HG03280 (cell line): ENCODE data around the gene ARGLU1.

Experiments
- ATAC-seq: cut with Tn5 transposase; IDR thresholded peaks from one replicate; pipeline ENCODE4 v1.9.1; 2021; ENCODE audit warnings: mild to moderate bottlenecking, moderate library complexity; ENCODE audit not compliant: unreplicated experiment

ARGLU1 gene

DNA sequence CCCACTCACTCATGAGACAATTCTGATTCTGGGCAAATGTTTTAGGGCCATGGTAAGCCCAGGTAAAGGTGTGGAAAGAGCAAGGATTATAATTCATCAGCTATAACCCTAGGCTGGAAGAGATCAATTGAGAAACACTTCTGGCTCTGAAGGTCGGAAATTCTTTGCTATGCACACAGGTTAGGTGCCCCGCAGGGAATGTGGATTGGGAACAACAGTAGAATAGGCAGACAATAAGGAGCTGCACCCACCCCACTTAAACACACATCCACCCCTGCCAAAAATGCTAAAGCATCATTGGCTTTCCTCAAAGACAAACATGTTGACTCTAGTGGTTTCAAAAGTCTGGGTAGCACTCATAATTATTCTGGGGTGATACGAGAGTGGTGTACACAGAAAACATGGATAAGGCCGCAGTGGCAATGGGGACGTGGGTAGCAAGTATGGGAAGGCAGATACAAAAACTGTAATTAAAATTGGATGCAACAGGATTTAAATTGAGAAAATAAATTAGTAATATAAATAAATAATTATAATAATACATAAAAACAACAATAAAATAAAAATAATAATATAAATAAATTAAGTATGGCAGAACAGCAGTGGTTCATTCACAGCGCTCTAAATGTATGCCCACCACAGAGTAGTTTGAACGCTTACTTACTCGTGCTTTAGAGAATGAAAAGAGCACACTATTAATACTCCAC is 41.0 kb downstream of the ARGLU1 start:
- ATAC-seq: no peak

DNA sequence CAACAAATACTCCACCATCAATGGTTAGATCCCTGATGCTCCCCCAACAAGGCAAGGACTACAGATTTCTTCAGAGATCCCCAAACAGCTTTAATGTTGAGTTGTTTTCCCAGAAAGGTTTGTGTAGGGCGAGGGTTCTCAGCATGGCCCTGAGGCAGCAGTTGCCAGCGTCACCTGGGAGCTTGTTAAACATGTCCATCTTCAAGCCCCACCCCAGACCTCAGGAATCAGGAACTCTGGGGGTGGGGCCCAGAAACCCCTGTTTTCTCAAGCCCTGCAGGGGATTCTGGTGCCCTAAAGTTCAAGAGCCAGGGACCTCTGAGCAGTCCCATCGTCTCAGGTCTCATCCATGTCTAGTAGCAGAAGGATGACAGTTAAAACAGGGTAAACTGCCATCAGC is 42.1 kb downstream of the ARGLU1 start:
- no peak for ATAC-seq

DNA sequence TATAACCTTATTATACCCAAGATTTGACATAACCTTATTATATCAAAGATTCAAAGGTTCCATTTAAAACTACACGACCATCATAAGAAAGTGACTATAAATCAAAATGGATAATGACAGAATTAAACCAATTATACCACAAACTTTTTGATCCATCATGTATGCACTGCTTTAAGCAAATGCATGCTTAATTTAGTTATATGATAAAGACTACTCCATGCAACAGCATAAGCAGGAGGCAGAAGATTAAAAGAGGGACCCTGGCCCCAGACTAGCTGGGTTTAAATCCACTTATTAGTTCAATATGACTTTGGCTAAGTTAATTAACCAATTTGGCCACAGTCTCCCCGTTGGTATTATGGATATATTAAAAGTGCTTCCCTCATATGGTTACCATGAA is 43.8 kb downstream of the ARGLU1 start:
- ATAC-seq: no peak

DNA sequence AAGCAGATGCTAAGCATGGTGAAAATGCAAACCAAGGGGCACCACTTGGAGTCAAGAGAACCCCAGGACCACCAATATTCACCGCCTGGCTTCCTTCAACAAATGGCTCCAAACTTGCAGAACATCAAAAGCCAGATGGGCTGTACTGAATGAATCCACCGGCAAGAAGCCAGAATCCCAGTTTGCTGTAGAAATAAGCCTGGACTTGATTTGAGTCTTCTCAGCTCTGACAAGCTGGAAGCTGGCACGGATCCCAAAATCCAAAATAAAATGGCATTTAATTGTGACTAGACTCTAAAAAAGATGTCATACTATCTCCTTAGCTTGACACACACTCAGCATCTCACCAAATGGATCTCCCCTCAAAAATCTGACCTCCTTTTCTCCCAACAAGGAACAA is 44.4 kb downstream of the ARGLU1 start:
- ATAC-seq: no peak

DNA sequence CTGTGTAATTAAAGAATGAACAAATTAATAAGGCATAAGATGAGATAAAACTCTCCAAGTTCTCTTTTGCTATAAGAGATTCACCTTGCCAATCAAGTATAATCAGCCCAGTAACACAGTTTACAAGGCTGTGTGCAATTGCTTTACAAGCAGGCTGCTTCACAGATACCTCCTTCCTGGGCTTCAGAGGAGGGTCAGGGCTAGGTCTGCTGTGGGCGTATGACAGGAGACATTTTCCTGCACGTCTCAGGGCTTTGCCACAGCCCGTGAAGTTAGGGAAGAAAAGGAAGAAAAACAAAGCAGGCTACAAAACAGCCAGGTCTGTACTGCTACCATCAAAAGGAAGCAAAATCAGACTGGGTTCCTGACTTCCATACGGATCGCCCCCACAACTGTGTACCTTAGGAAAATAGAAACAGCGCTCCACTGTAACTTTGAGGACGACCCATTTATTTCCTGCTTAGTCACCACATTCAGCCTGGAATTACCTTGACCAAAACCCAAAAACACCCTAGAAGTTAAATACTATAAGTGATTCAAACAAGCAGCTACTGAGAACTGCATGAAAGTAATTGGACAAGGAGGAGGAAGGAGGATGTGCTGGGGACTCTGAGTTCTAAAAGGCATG is 44.9 kb downstream of the ARGLU1 start:
- ATAC-seq: no peak

DNA sequence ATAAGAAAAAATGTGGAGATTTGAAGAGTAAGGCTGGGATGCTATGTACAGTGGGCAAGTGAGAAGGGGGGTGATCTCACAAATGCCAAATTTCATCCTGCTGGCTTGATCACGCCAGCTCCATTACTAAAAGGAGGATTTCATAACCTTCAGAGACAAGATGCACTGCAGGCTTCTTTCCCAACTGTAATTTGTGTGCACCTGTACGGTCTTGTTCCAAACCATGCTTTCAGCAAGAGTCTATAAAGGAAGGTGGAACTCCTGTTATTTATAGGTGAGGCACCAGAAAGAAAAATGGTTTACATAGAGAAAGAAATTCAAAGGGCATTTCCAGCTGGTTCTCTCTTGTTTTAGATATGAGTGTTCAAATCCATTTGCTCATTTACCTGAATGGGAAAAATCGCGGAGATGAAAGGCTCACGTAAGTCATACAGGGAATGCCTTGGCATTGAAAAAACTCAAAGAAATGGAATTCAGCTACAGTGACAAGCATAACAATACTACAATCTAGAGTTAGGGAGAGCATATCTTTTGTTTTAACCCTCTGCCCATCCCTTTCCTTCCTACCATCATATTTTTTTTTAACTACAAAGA is 45.7 kb downstream of the ARGLU1 start:
- ATAC-seq: no peak

DNA sequence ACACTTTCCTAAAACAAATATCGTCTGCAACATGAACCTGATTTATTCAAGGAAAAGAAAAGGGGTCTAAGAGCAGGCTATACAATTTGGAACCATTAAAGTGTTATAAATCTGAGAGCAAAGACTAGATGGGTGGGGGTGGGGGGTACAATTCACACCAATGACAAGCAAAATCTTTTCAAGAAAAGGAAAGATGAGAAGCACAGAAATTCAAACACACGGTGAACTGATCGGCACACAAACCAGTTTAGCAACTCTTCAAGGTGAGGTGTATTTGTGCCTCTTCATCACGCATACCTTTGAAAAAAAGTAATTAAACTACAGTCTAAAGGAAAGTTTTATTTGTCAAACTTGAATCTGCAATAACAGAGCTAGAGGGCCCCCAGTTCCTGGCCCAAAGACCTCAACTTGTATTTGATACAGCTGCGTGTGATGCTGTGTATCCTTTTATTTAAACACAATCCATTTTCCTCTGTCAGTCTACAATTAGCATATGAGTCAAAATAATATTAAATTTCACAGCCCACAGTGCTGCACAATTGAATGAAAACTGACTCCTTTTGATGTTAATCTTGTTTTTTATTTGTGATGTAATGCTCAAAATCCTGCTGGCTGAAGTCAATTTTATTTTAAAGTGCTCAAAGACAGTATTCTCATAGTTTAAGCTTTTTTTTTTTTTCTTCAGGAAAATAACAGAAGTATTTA is 46.7 kb downstream of the ARGLU1 start:
- ATAC-seq: no peak

DNA sequence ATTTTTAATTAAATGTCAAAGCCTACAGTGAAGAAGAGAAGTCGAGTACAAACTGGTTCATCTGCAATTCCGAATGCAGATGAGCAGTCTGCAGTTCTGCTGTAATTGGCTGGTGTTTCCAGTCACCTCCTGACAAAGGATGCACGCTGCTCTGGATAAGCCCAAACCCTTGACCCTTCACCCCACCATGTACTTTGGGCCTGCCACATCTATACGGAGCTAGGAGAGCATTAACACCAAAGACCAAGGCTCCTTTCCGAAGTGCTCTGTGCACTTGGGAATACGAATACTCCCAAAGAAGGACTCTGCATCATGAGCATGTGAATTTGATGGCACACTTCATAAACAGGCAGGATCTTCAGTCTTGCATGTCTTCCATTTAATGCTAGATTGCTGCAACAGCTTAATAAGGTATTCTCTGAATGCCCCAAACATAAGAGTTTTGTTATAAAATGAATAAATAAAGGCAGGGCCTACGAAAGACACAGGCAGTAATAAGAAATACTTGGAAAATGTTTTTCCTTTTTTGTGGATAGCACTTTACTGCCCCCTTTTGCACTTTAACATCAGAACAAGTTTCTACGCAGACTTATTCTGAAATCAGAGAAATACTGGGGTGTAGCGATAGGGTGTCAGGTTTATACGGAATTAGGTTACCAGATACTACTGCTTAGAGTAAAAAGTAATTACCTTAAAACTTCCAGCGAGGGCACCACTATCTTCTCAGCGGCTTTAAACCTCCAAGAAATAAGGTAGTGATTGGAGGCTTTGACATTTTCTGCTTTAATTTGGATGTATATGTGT is 47.5 kb downstream of the ARGLU1 start:
- ATAC-seq: no peak

DNA sequence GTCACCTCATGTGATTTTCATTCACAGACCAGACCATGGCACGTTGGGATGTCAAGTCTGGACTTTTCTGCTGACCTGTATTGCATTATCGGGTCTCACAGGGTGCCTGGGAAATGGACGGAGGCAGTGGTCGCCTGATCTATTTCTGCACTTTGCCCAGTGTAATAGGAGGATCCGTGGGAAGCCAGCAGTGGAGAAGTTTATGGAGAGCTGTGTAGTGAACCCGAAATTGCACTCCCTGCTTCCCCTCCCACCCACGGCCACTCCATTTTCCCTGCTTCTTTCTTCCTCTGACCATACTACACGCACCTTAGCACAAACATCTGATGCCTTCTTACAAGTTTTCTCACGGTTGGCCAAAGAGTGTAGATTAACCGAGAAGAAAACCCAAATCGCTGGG is 49.4 kb downstream of the ARGLU1 start:
- ATAC-seq: no peak

DNA sequence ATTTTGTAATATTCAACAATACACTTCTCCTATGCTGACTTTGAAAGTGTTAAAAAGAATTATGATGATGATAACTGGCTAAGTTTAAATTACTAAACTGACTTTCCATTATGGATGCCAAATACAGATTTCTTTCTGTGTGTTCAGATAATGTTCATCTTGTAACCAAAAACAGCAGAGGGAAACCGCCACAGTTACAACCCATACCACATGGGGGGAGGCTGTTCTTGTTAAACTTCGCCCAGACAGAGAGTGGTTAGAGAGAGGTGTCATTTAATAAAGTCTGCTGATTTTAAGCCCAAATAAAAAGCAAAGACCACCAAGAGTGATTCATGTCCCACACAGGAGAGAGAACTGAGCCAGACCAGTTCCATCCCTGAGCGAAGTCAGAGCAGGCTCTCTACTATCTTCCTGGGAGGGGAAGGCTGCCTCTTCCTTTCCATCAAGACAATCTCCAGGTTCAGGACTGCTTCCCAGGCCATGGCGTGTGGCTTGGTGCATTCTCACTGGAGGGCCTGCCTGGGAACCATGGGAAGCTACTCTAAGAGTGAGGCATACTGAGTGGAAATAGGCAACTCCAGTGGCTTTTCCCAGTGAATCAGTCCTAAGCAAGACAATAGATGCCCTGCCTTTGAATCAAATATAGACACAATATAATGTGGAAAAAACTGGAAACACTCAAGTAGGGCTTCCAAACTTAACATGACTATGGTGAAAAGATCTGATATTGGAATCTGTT is 50.7 kb downstream of the ARGLU1 start:
- ATAC-seq: no peak

DNA sequence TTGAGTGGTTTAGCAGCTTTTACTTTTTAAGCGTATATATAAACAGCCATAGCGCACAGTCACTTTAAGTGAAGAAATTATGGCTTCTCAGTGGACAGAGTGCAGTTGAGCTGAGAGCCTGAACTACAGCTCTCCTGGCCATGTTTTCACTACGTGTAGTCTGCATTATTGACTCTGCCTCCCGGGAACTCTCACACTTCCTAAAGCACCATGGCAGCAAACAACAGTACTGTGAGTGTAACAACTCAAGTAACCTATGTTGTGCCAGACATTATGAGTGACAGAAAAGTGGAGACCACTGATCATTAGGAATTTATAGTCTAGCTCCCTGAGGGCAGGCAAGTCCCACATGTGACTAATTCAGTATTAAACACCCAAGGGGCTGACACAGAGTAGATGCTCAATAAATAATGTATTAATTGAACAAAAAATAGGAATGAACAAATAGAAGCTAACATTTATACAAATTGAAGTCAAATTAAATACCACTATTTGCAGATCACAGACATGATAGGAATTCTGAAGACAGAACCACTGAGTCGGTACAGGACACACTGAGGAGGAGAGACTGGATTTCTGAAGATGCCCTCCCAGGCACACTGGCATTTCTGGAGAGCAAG is 52.2 kb downstream of the ARGLU1 start:
- ATAC-seq: no peak

DNA sequence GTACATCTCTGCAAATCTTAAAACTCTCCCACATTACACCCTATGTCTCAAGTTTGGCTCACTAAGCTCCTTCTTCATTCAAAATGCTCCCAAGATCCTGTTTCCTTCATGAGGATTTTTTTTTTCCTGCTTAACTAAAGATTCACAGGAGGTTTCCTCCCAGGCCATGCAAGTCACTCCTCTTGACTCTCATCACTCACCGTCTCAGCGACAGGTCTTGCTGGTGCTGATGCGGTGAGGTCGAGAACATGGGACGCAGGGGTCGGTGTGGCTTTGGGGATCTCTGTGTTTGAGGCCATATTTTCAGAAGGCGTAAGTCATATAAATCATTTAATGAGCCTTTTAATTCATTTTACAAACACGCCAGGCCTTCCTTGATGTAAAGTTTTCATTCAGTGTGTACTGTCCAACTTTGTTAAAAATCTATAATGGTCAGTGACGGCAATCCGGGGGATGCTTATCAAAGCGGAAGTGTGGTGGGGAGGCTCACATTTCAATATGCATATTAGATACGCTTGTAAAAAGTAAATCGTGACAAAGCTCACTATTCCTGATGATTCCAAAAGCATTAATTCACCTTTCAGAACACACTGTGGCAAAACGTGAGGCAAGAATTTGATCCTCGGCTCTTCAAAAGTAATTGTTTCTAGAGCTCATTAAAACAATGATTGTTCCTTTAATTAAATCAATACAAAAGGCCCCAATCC is 52.9 kb downstream of the ARGLU1 start:
- no peak for ATAC-seq

DNA sequence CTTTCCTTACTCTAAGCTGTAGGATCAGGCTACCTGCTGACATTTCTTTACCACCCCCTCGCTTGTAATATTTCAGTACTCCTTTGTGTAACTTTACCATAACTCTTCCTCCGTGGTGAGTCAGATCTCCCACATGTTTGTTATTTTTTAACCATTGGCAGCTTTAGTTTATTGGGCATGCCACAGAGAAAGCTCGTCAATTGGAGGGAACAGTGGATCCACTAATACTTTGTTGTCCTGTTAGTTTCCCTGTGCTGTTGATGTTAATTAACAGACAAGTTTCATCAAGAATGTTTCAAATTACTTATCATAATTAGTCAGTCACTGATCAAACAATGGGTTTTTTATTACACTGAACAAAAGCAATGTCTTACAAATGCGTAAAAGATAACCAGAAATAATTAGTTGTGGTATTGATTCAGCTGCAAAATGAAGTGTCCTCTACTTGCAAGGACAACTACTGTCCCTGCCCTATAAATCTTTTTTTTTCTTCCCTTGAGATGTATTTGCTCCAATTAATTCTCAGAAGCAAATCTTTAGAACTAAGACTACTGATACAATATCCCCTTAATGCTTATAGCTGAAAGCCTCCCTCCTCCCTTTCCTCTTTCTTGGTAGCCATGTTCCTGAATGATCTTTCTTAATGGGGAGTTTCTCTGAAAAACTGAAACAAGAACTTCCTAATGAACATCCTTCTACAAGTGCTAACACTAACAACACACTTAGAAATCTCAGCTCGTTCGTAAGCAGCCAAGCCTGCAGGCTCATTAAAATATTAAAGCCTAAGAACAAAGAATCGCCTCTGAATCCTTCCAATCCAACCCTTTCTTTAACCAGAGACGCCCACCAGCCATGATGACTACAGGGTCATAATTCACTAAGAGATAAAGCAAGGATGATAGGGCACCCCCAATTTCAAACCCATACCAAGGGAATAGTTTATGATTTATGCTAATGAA is 54.6 kb downstream of the ARGLU1 start:
- ATAC-seq: no peak

DNA sequence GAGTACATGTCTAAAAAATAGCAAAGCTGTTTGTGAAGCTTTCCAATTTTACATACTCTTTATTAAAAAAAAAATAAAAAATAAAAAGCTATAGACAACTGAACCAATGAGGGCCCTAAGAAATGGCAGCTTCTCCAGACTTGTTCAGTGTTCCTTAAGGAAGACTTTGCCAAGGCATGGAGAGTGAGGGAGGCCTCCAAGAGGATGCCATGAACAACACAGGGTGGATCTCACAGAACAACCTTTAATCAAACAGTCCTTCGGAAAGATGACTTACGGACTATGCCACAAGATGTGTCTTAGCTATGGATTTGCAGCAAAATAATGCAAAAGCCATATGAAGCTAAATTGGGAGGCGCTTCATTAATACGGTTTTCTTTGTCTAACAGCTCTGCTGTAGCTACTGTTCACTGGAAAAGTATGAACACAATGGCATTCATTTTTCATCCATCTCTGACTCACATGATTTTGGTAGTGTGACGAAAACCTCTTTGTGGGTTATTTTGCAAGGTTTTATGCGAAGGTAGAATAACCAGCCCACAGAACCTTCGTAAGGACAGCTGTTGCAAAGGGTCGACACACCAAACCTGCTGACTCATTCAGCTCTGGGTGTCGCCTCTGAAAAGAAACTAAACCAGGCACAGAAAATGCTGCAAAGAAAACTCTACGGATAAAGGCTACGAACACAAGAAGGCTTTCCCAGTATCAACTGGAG is 60.2 kb downstream of the ARGLU1 start:
- ATAC-seq: no peak

DNA sequence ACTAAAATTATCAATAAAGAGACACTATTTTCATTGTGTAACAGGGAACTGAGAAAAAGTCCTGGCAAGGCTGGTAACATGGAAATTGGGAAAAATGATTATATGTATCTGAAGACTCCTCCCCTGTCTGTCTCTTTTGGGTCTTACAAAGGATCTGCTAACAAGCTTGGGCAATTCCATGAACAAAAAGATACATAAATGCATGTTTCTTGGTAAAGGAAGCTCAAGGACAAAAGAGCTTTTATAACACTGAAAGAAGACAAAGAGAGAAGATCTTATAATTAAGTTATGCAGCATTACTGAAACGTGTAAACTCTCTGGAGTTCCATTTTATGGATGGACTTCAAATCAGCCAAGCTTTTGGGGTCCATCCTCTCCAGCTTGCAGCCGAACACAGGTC is 61.7 kb downstream of the ARGLU1 start:
- no peak for ATAC-seq

DNA sequence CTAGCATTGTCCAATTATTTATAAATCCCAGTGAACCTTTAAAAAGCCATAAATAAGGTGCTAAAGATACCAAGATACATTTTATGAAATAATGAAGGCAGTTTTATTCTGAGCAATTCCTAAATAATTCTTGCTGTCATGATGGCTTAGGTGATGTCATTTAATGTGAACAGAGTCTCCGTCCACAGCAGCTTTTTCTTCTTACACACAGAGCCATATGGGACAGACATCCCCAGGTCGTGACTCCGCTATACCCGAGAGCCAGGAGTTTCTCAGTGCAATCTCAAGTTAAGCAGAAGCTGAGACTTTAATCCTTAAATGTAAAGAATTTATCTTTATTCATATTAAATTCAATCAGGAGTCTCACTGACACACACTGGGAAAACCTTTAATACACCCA is 62.2 kb downstream of the ARGLU1 start:
- ATAC-seq: no peak

DNA sequence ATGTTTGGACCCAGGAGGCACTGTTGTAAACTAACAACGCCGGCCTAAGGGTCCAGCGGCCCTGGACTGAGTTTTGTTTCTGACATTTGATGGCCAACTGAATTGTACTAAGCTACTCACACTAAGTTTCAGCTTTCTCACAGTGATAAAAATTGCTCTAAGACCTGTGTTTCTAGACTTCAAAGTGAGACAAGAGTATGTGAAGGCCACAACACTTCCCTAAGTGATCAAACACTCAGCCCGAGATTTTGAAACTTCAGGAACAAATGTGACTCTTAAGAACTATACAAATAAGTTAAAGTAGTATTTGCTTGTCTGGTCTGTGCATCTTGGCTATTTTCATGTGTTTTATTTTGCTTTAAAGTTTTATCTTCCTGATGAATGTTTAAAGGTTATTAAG is 62.6 kb downstream of the ARGLU1 start:
- no peak for ATAC-seq
